Stimulated activated CD8-positive, alpha-beta memory T cell treated with anti-CD3 and anti-CD28 coated beads, Interleukin-4, amount 100 ng/mL, for 24 hours (primary cell): Measurements from ENCODE around the gene HSPA4.
"Not testable (repeated sequence)": the region's sequence is repeated elsewhere in the genome, so short reads cannot be mapped to it uniquely, and the experiment has no call there.

Experiments
- DNase-seq: peaks from one replicate; pipeline ENCODE4 v3.0.0-alpha.2; 2020; ENCODE audit warnings: low read depth

Gene HSPA4

GRCh38 chr5:133050521-133050920 is 1.3 kb upstream of the HSPA4 start:
- DNase-seq: no peak

GRCh38 chr5:133051061-133051541 is 712 bp upstream of the HSPA4 start:
- DNase-seq: no peak

GRCh38 chr5:133052317-133053175 is 733 bp downstream of the HSPA4 start:
- peak; percentile 42 for DNase-seq

- DNase-seq: no peak
Observed at GRCh38 chr5:133053448-133053847, 1.6 kb downstream of the HSPA4 start.

GRCh38 chr5:133054697-133055471 is 3.1 kb downstream of the HSPA4 start:
- no peak for DNase-seq

- no peak for DNase-seq
Observed at GRCh38 chr5:133056891-133057290, 5.1 kb downstream of the HSPA4 start.

GRCh38 chr5:133059621-133060020 is 7.8 kb downstream of the HSPA4 start:
- no peak for DNase-seq

GRCh38 chr5:133062276-133062675 is 10.5 kb downstream of the HSPA4 start:
- no peak for DNase-seq

GRCh38 chr5:133063965-133064364 is 12.2 kb downstream of the HSPA4 start:
- DNase-seq: no peak

- no peak for DNase-seq
Observed at GRCh38 chr5:133065471-133065870, 13.7 kb downstream of the HSPA4 start.

GRCh38 chr5:133066045-133066444 is 14.2 kb downstream of the HSPA4 start:
- DNase-seq: no peak

- no peak for DNase-seq
Observed at GRCh38 chr5:133072021-133072420, 20.2 kb downstream of the HSPA4 start.

- DNase-seq: no peak
Observed at GRCh38 chr5:133075572-133076536, 24.0 kb downstream of the HSPA4 start.

GRCh38 chr5:133079048-133079447 is 27.2 kb downstream of the HSPA4 start:
- no peak for DNase-seq

GRCh38 chr5:133081036-133081435 is 29.2 kb downstream of the HSPA4 start:
- DNase-seq: no peak

GRCh38 chr5:133081703-133082102 is 29.9 kb downstream of the HSPA4 start:
- DNase-seq: no peak

- no peak for DNase-seq
Observed at GRCh38 chr5:133082128-133082527, 30.3 kb downstream of the HSPA4 start.

- no peak for DNase-seq
Observed at GRCh38 chr5:133083901-133084300, 32.1 kb downstream of the HSPA4 start.

- DNase-seq: not testable (repeated sequence)
Observed at GRCh38 chr5:133085171-133085570, 33.4 kb downstream of the HSPA4 start.

- DNase-seq: no peak
Observed at GRCh38 chr5:133086366-133086875, 34.6 kb downstream of the HSPA4 start.

- DNase-seq: no peak
Observed at GRCh38 chr5:133088064-133088463, 36.3 kb downstream of the HSPA4 start.

- no peak for DNase-seq
Observed at GRCh38 chr5:133091034-133091433, 39.2 kb downstream of the HSPA4 start.
